Measurements from ENCODE around the gene COL3A1. TPM values are rescaled to one million over a fixed set of nuclear protein-coding genes. Genes with fewer than 3 reads are reported as not detected.

The COL3A1 gene
- total and polyA plus RNA-seq, 10 donors: 24.9 to 397 (median 153) TPM

- H3K36me3 ChIP-seq: no peaks in the 10 kb centered on the region
- H3K27me3 ChIP-seq (replicated peaks in 1 of 7): no peaks in the 10 kb centered on the region
- H3K4me1 ChIP-seq: no peaks in the 10 kb centered on the region
- H3K4me3 ChIP-seq: no peak overlapping the region
- H3K9me3 ChIP-seq: no peaks in the 10 kb centered on the region
- TF ChIP-seq, protein P1, sequence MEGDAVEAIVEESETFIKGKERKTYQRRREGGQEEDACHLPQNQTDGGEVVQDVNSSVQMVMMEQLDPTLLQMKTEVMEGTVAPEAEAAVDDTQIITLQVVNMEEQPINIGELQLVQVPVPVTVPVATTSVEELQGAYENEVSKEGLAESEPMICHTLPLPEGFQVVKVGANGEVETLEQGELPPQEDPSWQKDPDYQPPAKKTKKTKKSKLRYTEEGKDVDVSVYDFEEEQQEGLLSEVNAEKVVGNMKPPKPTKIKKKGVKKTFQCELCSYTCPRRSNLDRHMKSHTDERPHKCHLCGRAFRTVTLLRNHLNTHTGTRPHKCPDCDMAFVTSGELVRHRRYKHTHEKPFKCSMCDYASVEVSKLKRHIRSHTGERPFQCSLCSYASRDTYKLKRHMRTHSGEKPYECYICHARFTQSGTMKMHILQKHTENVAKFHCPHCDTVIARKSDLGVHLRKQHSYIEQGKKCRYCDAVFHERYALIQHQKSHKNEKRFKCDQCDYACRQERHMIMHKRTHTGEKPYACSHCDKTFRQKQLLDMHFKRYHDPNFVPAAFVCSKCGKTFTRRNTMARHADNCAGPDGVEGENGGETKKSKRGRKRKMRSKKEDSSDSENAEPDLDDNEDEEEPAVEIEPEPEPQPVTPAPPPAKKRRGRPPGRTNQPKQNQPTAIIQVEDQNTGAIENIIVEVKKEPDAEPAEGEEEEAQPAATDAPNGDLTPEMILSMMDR (IDR thresholded peaks at IDR 0.05 in 8 of 11, conservative IDR thresholded peaks at IDR 0.05 in 3 of 11): no peak
- intact Hi-C loops (cut with DNase I; ENCODE audit: low total_unique reads): no loop called here
- no peak for DNase-seq
- no peak overlapping the region for H3K27ac ChIP-seq
These were observed 44.5 kb downstream of the COL3A1 start for GRCh38 chr2:189018631-189019030.

- no peak overlapping the region for H3K4me3 ChIP-seq
- no peak overlapping the region for H3K27ac ChIP-seq
- no peaks in the 10 kb centered on the region for H3K4me1 ChIP-seq
- no peaks in the 10 kb centered on the region for H3K36me3 ChIP-seq
- no peak for DNase-seq
- H3K27me3 ChIP-seq (replicated peaks in 1 of 7): no peaks in the 10 kb centered on the region
- H3K9me3 ChIP-seq: no peaks in the 10 kb centered on the region
- intact Hi-C loops (cut with DNase I; ENCODE audit: low total_unique reads): no loop called here
- TF ChIP-seq, protein P1 (IDR thresholded peaks at IDR 0.05 in 8 of 11, conservative IDR thresholded peaks at IDR 0.05 in 3 of 11): no peak
- TF ChIP-seq POLR2AphosphoS5 (IDR thresholded peaks at IDR 0.05) (no peak), POLR2A (IDR thresholded peaks at IDR 0.05) (no peak)
- WGBS, 5 donors: 72 to 88% (median 76%) methylated on average over 1 of the region's 1 CpG
These were observed 46.0 kb downstream of the COL3A1 start for GRCh38 chr2:189020179-189020578.

GRCh38 chr2:189022053-189022481, 47.9 kb downstream of the COL3A1 start:
- H3K27ac ChIP-seq: no peak overlapping the region
- H3K9me3 ChIP-seq: no peaks in the 10 kb centered on the region
- H3K4me1 ChIP-seq: no peaks in the 10 kb centered on the region
- H3K36me3 ChIP-seq: no peaks in the 10 kb centered on the region
- DNase-seq: no peak
- H3K4me3 ChIP-seq: no peak overlapping the region
- TF ChIP-seq POLR2A (IDR thresholded peaks at IDR 0.05) (no peak), POLR2AphosphoS5 (IDR thresholded peaks at IDR 0.05) (no peak)
- TF ChIP-seq, protein P1 (IDR thresholded peaks at IDR 0.05 in 8 of 11, conservative IDR thresholded peaks at IDR 0.05 in 3 of 11): no peak
- WGBS, 5 donors: 68 to 87% (median 73%) methylated on average over 7 of the region's 7 CpGs
- intact Hi-C loops (cut with DNase I; ENCODE audit: low total_unique reads): no loop called here
- no peaks in the 10 kb centered on the region for H3K27me3 ChIP-seq (replicated peaks in 1 of 7)

DNA sequence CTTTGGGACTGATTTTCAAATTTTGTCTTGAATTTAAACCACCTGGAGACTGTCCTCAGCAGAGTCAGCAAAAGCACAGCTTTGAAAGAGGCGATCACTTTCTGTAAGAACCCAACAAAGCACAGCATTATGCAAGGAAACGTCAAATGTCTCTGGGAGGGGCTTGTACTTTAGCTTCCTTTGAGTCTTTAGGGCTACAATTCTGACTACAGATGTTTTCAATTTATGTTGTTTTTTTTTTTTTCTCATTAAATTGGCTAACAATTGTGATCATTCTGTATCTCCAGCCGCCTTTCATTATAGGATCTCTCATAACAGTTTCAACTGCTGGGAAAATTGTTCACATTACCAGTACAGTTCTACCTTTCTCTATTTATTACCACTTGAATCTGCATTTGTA, 48.3 kb downstream of the COL3A1 start:
- no peaks in the 10 kb centered on the region for H3K36me3 ChIP-seq
- WGBS, 5 donors: 75 to 87% (median 81%) methylated on average over 3 of the region's 3 CpGs
- no peak for DNase-seq
- intact Hi-C loops (cut with DNase I; ENCODE audit: low total_unique reads): no loop called here
- no peaks in the 10 kb centered on the region for H3K27me3 ChIP-seq (replicated peaks in 1 of 7)
- H3K4me1 ChIP-seq: no peaks in the 10 kb centered on the region
- no peaks in the 10 kb centered on the region for H3K9me3 ChIP-seq
- H3K4me3 ChIP-seq: no peak overlapping the region
- H3K27ac ChIP-seq: no peak overlapping the region
- TF ChIP-seq POLR2A (IDR thresholded peaks at IDR 0.05) (no peak), POLR2AphosphoS5 (IDR thresholded peaks at IDR 0.05) (no peak)
- TF ChIP-seq, protein P1 (IDR thresholded peaks at IDR 0.05 in 8 of 11, conservative IDR thresholded peaks at IDR 0.05 in 3 of 11): no peak
